ENCODE data around the gene C1orf198. TPM values are rescaled to one million over a fixed set of nuclear protein-coding genes. Genes with fewer than 3 reads are reported as not detected.
A peak's percentile ranks its signal among the peaks of the same experiment; 100 is the strongest.

The C1orf198 gene
- total and polyA plus RNA-seq, 2 of the 4 experiments (the other 2 are of a cell fraction), result 67.4 to 76.2 TPM

DNA sequence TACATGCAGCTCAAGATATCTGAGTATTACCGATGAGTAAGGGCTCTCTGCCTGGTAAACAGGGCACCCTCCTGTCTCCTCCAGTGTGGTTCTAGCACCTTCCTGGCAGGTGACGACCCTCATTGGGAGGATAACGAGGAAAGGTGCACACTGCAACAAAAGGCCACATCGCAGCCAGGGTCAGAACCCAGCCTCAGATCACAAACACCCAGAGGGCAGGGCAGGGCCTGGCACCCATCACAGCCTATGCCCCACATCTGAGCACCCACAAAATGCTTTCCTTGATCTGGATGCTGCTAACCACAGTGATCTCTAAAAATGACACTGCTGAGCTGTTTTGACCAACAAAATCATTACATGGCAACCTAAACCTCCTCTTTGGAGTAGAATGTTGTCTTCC, 23.8 kb downstream of the C1orf198 start:
- no peak overlapping the region for H2AFZ ChIP-seq (replicated peaks; ENCODE audit: low read length, poor library complexity)
- ChIA-PET POLR2A (ENCODE audit: unreplicated experiment) (no interaction called here), CTCF (no interaction called here)
- H3K27ac ChIP-seq (ENCODE audit: insufficient read depth, low read length), result no peak overlapping the region
- H2AK5ac ChIP-seq (ENCODE audit: low read depth, low read length), result peak overlapping the region; percentile 75; the same call in 1 of the 2 replicates
- peaks cover 23% of the 10 kb centered on the region for H3K9me1 ChIP-seq (ENCODE audit: insufficient read depth, low read length)
- BruUV-seq (replicated peaks), result no TSS peak
- H2BK20ac ChIP-seq (ENCODE audit: low read depth, low read length), result no peak overlapping the region
- H3K14ac ChIP-seq (replicated peaks; ENCODE audit: low read depth, low read length), result no peak overlapping the region
- no peak overlapping the region for H4K91ac ChIP-seq (ENCODE audit: insufficient read depth, low read depth, low read length)
- intact Hi-C loops (cut with micrococcal nuclease), result no loop called here
- peaks cover 10% of the 10 kb centered on the region for H3K4me1 ChIP-seq (ENCODE audit: control insufficient read depth, insufficient read depth, low read length)
- H3K9me3 ChIP-seq (ENCODE audit: control insufficient read depth, insufficient read depth, low read length), result no peaks in the 10 kb centered on the region
- H4K20me1 ChIP-seq (ENCODE audit: insufficient read depth, low read length), result peaks cover 58% of the 10 kb centered on the region
- no peak overlapping the region for H4K5ac ChIP-seq (ENCODE audit: low read depth, low read length)
- no peak overlapping the region for H3K23ac ChIP-seq (ENCODE audit: low read depth, low read length)
- no CpG with 5 or more reads among the region's 4 CpGs for WGBS, 2 experiments (ENCODE audit: extremely low coverage in 2 of 2, insufficient read length in 1 of 2)
- peaks cover 36% of the 10 kb centered on the region for H3K36me3 ChIP-seq (ENCODE audit: control insufficient read depth, insufficient read depth, low read length)
- TF ChIP-seq CHD1 (IDR thresholded peaks at IDR 0.05; ENCODE audit: low read depth, low read length) (no peak), NFE2L2 (IDR thresholded peaks at IDR 0.05; ENCODE audit: low read depth, low read length) (no peak), FOS (IDR thresholded peaks at IDR 0.05; ENCODE audit: low read depth, low read length) (no peak), MAFK (IDR thresholded peaks at IDR 0.05; ENCODE audit: low read depth, low read length) (no peak), RCOR1 (IDR thresholded peaks at IDR 0.05; ENCODE audit: insufficient replicate concordance, low read length) (no peak), POLR2A (IDR thresholded peaks at IDR 0.05; ENCODE audit: low read depth, low read length) (no peak), BHLHE40 (IDR thresholded peaks at IDR 0.05; ENCODE audit: low read depth, low read length) (no peak), MXI1 (IDR thresholded peaks at IDR 0.05; ENCODE audit: borderline replicate concordance, low read depth, low read length) (no peak), RFX5 (IDR thresholded peaks at IDR 0.05; ENCODE audit: low read depth, low read length) (no peak), CEBPB (IDR thresholded peaks at IDR 0.05; ENCODE audit: low read depth, low read length) (no peak)
- TF ChIP-seq, protein P1, sequence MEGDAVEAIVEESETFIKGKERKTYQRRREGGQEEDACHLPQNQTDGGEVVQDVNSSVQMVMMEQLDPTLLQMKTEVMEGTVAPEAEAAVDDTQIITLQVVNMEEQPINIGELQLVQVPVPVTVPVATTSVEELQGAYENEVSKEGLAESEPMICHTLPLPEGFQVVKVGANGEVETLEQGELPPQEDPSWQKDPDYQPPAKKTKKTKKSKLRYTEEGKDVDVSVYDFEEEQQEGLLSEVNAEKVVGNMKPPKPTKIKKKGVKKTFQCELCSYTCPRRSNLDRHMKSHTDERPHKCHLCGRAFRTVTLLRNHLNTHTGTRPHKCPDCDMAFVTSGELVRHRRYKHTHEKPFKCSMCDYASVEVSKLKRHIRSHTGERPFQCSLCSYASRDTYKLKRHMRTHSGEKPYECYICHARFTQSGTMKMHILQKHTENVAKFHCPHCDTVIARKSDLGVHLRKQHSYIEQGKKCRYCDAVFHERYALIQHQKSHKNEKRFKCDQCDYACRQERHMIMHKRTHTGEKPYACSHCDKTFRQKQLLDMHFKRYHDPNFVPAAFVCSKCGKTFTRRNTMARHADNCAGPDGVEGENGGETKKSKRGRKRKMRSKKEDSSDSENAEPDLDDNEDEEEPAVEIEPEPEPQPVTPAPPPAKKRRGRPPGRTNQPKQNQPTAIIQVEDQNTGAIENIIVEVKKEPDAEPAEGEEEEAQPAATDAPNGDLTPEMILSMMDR (conservative IDR thresholded peaks at IDR 0.05; ENCODE audit: low read depth, low read length), result no peak
- H2BK5ac ChIP-seq (ENCODE audit: low read depth, low read length, poor library complexity, severe bottlenecking), result no peak overlapping the region
- no peak overlapping the region for H3K4me2 ChIP-seq (ENCODE audit: low read depth, low read length)
- H3K27me3 ChIP-seq (ENCODE audit: control insufficient read depth, insufficient read depth, low read length), result no peaks in the 10 kb centered on the region
- ATAC-seq (ENCODE audit: low read depth), result no peak
- H3K56ac ChIP-seq (ENCODE audit: extremely low read depth, insufficient read depth, low read length), result no peak overlapping the region
- H4K8ac ChIP-seq (ENCODE audit: low read depth in 2 of 2, low read length in 2 of 2), result no peak overlapping the region; a peak in 1 of 4 replicates
- no peak overlapping the region for H2BK120ac ChIP-seq (ENCODE audit: low read depth, low read length)
- H2AK9ac ChIP-seq (replicated peaks; ENCODE audit: low read depth, low read length, poor library complexity), result no peak overlapping the region
- H3K4me3 ChIP-seq (ENCODE audit: insufficient read depth, low read depth, low read length), result no peak overlapping the region
- in situ Hi-C loops (cut with MboI; ENCODE audit: low sequenced_read_pairs), result no loop called here
- H3K9ac ChIP-seq (ENCODE audit: low read depth, low read length), result no peak overlapping the region
- H2BK15ac ChIP-seq (ENCODE audit: low read depth, low read length), result no peak overlapping the region
- H3K18ac ChIP-seq (ENCODE audit: low read depth, low read length), result no peak overlapping the region
- H3K79me1 ChIP-seq (ENCODE audit: low read depth in 1 of 2, low read length in 2 of 2), result peaks cover 42 to 81% of the 10 kb centered on the region in 2 experiments
- no peak overlapping the region for H3K4ac ChIP-seq (ENCODE audit: low read depth, low read length)
- dilution Hi-C loops (cut with HindIII; ENCODE audit: low sequenced_read_pairs, unreplicated experiment), result no loop called here
- no peak for DNase-seq

Measured in IMR-90 (cell line).